CD4-positive, alpha-beta T cell (primary cell): ENCODE results near the gene TEX19. TPM values are rescaled to one million over a fixed set of nuclear protein-coding genes. Genes with fewer than 3 reads are reported as not detected.

Source experiments
- ATAC-seq: fragments of 200-7000 bp; cut with Tn5 transposase; one replicate; pipeline ENCODE4 v1.10.0; 2022; ENCODE audit warnings: mild to moderate bottlenecking; ENCODE audit not compliant: poor library complexity
- CTCF ChIA-PET: fragments of 350-600 bp; sonication (Branson Sonifier 250); formaldehyde crosslinking; loops from one replicate; lab custom pipeline; 2021; ENCODE audit warnings: antibody characterized with exemption, inconsistent platforms; lab: Charles Lee
- POLR2A ChIA-PET: fragments of 350-600 bp; sonication (Branson Sonifier 250); formaldehyde crosslinking; loops from one replicate; lab custom pipeline; 2021; ENCODE audit warnings: antibody characterized with exemption, inconsistent platforms; lab: Charles Lee
- DNase-seq, 14 experiments: peaks; one replicate each; pipeline ENCODE4 v3.0.0-alpha.2; 2013 to 2020; ENCODE audit warnings: mixed read lengths in 2 of 14
- H3K27ac ChIP-seq, 2 donors: one replicate each; pipeline versions ENCODE4 v1.5.1 to v1.7.0; 2013; ENCODE audit warnings: low read length in 2 of 2, low read depth in 1 of 2, mild to moderate bottlenecking in 1 of 2
- H3K27me3 ChIP-seq, 2 experiments: 1 replicate in 1 of 2; 2 replicates in 1 of 2; pipeline versions ENCODE4 v1.6.1 to v1.7.0; 2013; ENCODE audit warnings: low read length in 2 of 2, control low read depth in 1 of 2, mild to moderate bottlenecking in 1 of 2, moderate library complexity in 1 of 2; ENCODE audit not compliant: insufficient read depth in 2 of 2, control insufficient read depth in 1 of 2
- H3K36me3 ChIP-seq: one replicate; pipeline ENCODE4 v1.6.1; 2013; ENCODE audit warnings: low read length, control low read depth; ENCODE audit not compliant: insufficient read depth
- H3K4me1 ChIP-seq: one replicate; pipeline ENCODE4 v1.6.1; 2013; ENCODE audit warnings: low read length, control low read depth; ENCODE audit not compliant: insufficient read depth
- H3K4me3 ChIP-seq: one replicate; pipeline ENCODE4 v1.5.1; 2013; ENCODE audit warnings: mild to moderate bottlenecking, low read length, moderate library complexity
- H3K9me3 ChIP-seq, 2 experiments: 1 replicate in 1 of 2; 2 replicates in 1 of 2; pipeline versions ENCODE4 v1.6.1 to v1.7.0; 2013; ENCODE audit warnings: low read length in 2 of 2, mild to moderate bottlenecking in 2 of 2, control low read depth in 1 of 2, moderate library complexity in 1 of 2; ENCODE audit not compliant: control insufficient read depth in 1 of 2, insufficient read depth in 1 of 2
- H3K27ac Mint-ChIP-seq: one replicate; pipeline ENCODE4 v1.8.0; 2020; ENCODE audit warnings: mixed read lengths
- H3K27me3 Mint-ChIP-seq: one replicate; pipeline ENCODE4 v1.8.0; 2021; ENCODE audit warnings: mixed read lengths
- H3K36me3 Mint-ChIP-seq: one replicate; pipeline ENCODE4 v1.8.0; 2021; ENCODE audit warnings: low read depth, mixed read lengths
- H3K4me1 Mint-ChIP-seq: one replicate; pipeline ENCODE4 v1.8.0; 2021; ENCODE audit warnings: low read depth, mixed read lengths
- H3K4me3 Mint-ChIP-seq: one replicate; pipeline ENCODE4 v1.8.0; 2020; ENCODE audit warnings: mild to moderate bottlenecking, mixed read lengths
- H3K9me3 Mint-ChIP-seq: one replicate; pipeline ENCODE4 v1.8.0; 2020; ENCODE audit warnings: mixed read lengths
- CTCF ChIP-seq: fragments of 200-600 bp; IDR thresholded peaks from one replicate; pipeline ENCODE4 v1.8.0; 2022; ENCODE audit warnings: antibody characterized with exemption, mild to moderate bottlenecking
- intact Hi-C, 2 experiments: fragments of 100-400 bp; cut with DNase I in 1 of 2; cut with micrococcal nuclease in 1 of 2; formaldehyde crosslinking; loops; one replicate each; pipeline versions ENCODE4 v1.15.1 to v1.9.0; 2023 to 2025; cut with DNase I, micrococcal nuclease
- total RNA-seq, 174 experiments: library from RNA in 2 of 174; stranded (reverse) in 2 of 174; gene quantifications; one replicate each; pipeline ENCODE4 v1.2.3 and lab custom pipeline; 2021 to 2026

TEX19 gene
- total RNA-seq, 2 experiments from 2014 or later: not detected

DNA sequence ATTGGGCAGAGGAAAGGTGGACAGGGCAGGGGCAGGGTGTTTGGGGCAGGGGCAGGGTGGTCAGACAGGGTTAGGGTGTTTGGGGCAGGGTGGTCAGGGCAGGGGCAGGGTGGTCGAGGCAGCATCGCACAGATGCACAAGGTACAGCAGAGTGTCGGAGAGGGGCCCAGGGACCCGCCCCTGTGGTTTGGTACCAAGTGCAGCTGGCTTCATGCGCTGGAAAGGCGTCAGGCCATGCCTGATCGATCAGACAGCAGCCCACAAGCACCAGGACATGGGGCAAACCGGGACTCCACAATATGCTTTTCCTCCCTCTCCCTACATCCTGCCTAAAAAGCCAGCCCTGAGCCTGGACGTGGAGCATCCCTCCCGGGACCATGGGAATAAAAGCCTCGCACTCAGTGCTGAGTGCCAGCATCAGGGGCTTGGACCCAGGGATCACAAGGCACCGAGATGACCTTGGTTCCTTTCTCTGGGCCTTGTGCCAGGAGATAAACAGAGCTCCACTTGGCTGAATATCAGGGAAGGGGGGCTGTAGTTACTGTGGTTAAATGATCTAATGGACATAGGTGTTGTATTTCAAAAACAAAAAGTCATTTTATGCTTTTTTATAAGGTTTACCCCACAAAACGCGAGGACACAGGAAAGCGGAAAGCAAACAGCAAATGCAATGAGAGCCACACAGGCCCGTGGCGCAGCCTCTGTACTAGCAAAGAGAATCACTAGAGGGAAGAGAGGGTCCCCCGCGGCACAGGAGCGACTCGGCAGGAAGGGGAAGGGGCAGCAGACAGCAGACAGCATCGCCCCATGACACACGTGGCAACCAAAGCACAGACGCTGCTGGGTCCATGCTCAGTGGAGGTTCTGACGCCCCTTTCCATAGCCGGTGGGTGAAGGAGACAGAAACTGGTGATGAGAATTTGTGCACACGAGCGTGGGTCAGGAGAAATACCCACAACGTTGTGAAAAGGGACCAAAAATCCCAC is 53.8 kb downstream of the TEX19 start:
- H3K36me3 ChIP-seq: peaks cover 20% of the 10 kb centered on the region
- Mint-ChIP-seq H3K27me3 (no peaks in the 10 kb centered on the region), H3K4me3 (no peak overlapping the region), H3K36me3 (peaks cover 29% of the 10 kb centered on the region), H3K27ac (no peak overlapping the region), H3K4me1 (peaks cover 14% of the 10 kb centered on the region), H3K9me3 (no peaks in the 10 kb centered on the region)
- no peaks in the 10 kb centered on the region for H3K9me3 ChIP-seq
- ATAC-seq (no peak), DNase-seq (no peak)
- ChIA-PET CTCF (no interaction called here), POLR2A (no interaction called here)
- no peak overlapping the region for H3K4me3 ChIP-seq
- H3K27me3 ChIP-seq: no peaks in the 10 kb centered on the region
- peaks cover 18% of the 10 kb centered on the region for H3K4me1 ChIP-seq
- no peak overlapping the region for H3K27ac ChIP-seq
- TF ChIP-seq CTCF: no peak
- intact Hi-C loops: loop anchor here (5.0 to 10.0 kb wide), 4 partner anchors 142 to 378 kb away; partner anchors contain the start of genes DCXR (in 1 of the 2), RAC3 (in 1 of the 2) and TBCD (in 1 of the 2)

Other genes with a start within 250 kb of the TEX19 start
- gene CCDC57, start 146.4 kb upstream of the TEX19 start, total RNA-seq: 100 to 1,000 TPM; 129 to 135 TPM
- gene SLC16A3, start 130.2 kb upstream of the TEX19 start, total RNA-seq: 10 to 100 TPM; 93.4 to 99.0 TPM
- gene CSNK1D, start 85.5 kb upstream of the TEX19 start, total RNA-seq: 100 to 1,000 TPM; 277 to 286 TPM
- 100 to 1,000 TPM; 225 to 234 TPM for gene CD7, start 41.6 kb upstream of the TEX19 start, total RNA-seq
- gene SECTM1, start 25.5 kb upstream of the TEX19 start, total RNA-seq: 1 to 10 TPM; 2.1 to 3.1 TPM
- gene UTS2R, start 12.5 kb downstream of the TEX19 start, total RNA-seq: not detected
- 10 to 100 TPM; 27.8 to 31.2 TPM for gene HEXD, start 59.1 kb downstream of the TEX19 start, total RNA-seq
- 10 to 100 TPM; 12.9 to 13.7 TPM for gene OGFOD3, start 59.3 kb downstream of the TEX19 start, total RNA-seq
- 10 to 100 TPM; 60.2 to 62.4 TPM for gene CYBC1, start 91.5 kb downstream of the TEX19 start, total RNA-seq
- 10 to 100 TPM; 57.1 to 62.0 TPM for gene NARF, start 99.5 kb downstream of the TEX19 start, total RNA-seq
- 10 to 100 TPM; 32.5 to 33.7 TPM for gene FOXK2, start 160.5 kb downstream of the TEX19 start, total RNA-seq